ENCODE measurements around the gene TMEM233.

- TF ChIP-seq CTCF (IDR thresholded peaks at IDR 0.05) = no peak
- no peak for TF ChIP-seq MYBL2 (CRISPR knock-in tag; IDR thresholded peaks at IDR 0.05)
- TF ChIP-seq NR3C1 (CRISPR knock-in tag; conservative IDR thresholded peaks at IDR 0.05; ENCODE audit: low read depth) = no peak
- no peak for TF ChIP-seq NR2C2 (CRISPR knock-in tag; IDR thresholded peaks at IDR 0.05)
- no peak for TF ChIP-seq ZNF263 (CRISPR knock-in tag; IDR thresholded peaks at IDR 0.05; ENCODE audit: low read depth)
- no peak for TF ChIP-seq ATF1 (CRISPR knock-in tag; IDR thresholded peaks at IDR 0.05)
- TF ChIP-seq, protein P1, sequence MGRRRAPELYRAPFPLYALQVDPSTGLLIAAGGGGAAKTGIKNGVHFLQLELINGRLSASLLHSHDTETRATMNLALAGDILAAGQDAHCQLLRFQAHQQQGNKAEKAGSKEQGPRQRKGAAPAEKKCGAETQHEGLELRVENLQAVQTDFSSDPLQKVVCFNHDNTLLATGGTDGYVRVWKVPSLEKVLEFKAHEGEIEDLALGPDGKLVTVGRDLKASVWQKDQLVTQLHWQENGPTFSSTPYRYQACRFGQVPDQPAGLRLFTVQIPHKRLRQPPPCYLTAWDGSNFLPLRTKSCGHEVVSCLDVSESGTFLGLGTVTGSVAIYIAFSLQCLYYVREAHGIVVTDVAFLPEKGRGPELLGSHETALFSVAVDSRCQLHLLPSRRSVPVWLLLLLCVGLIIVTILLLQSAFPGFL (CRISPR knock-in tag; IDR thresholded peaks at IDR 0.05; ENCODE audit: borderline replicate concordance) = no peak
- TF ChIP-seq, protein P2, sequence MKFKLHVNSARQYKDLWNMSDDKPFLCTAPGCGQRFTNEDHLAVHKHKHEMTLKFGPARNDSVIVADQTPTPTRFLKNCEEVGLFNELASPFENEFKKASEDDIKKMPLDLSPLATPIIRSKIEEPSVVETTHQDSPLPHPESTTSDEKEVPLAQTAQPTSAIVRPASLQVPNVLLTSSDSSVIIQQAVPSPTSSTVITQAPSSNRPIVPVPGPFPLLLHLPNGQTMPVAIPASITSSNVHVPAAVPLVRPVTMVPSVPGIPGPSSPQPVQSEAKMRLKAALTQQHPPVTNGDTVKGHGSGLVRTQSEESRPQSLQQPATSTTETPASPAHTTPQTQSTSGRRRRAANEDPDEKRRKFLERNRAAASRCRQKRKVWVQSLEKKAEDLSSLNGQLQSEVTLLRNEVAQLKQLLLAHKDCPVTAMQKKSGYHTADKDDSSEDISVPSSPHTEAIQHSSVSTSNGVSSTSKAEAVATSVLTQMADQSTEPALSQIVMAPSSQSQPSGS (CRISPR knock-in tag; IDR thresholded peaks at IDR 0.05; ENCODE audit: borderline replicate concordance, low read depth) = no peak
- TF ChIP-seq, protein P3, sequence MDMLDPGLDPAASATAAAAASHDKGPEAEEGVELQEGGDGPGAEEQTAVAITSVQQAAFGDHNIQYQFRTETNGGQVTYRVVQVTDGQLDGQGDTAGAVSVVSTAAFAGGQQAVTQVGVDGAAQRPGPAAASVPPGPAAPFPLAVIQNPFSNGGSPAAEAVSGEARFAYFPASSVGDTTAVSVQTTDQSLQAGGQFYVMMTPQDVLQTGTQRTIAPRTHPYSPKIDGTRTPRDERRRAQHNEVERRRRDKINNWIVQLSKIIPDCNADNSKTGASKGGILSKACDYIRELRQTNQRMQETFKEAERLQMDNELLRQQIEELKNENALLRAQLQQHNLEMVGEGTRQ (CRISPR knock-in tag; IDR thresholded peaks at IDR 0.05) = no peak
- no peak for TF ChIP-seq ATF3 (CRISPR knock-in tag; conservative IDR thresholded peaks at IDR 0.05)
- no peak for TF ChIP-seq ZBTB43 (CRISPR knock-in tag; IDR thresholded peaks at IDR 0.05)
- no peak for TF ChIP-seq MAX (CRISPR knock-in tag; IDR thresholded peaks at IDR 0.05)
Measured at GRCh38 chr12:119681728-119682638, 88.4 kb downstream of the TMEM233 start.
